ENCODE data around the gene VAPB.

DNA sequence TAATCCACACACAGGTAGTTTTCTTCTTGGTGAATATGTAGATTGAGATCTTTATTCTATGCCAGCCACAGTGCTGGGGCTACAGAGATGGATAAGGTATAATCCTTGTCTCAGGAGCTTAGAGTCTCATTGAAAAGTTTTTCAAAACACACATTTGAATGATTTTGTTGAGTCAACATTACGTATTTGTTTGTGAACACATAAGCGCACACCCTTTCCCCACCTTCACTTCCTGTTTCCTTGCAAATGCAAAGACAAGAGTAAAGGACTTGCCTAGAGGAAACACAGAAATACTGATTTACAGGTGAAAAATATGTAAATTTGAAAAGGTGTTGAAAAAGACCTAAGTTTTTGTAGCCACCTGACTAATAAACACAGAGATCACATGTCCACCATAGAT, 27.8 kb downstream of the VAPB start:
- TF ChIP-seq, protein P1, sequence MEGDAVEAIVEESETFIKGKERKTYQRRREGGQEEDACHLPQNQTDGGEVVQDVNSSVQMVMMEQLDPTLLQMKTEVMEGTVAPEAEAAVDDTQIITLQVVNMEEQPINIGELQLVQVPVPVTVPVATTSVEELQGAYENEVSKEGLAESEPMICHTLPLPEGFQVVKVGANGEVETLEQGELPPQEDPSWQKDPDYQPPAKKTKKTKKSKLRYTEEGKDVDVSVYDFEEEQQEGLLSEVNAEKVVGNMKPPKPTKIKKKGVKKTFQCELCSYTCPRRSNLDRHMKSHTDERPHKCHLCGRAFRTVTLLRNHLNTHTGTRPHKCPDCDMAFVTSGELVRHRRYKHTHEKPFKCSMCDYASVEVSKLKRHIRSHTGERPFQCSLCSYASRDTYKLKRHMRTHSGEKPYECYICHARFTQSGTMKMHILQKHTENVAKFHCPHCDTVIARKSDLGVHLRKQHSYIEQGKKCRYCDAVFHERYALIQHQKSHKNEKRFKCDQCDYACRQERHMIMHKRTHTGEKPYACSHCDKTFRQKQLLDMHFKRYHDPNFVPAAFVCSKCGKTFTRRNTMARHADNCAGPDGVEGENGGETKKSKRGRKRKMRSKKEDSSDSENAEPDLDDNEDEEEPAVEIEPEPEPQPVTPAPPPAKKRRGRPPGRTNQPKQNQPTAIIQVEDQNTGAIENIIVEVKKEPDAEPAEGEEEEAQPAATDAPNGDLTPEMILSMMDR (IDR thresholded peaks at IDR 0.05), result no peak
- TF ChIP-seq EP300 (IDR thresholded peaks at IDR 0.05) (no peak), POLR2AphosphoS5 (IDR thresholded peaks at IDR 0.05) (no peak), POLR2A (IDR thresholded peaks at IDR 0.05) (no peak)
